BLaER1 (cell line): Measurements from ENCODE around the gene PARP1.

Source experiments
- H3K27ac ChIP-seq: shearing (Covaris generic); formaldehyde crosslinking; 2 replicates; pipeline ENCODE4 v1.8.1; 2022
- H3K27me3 ChIP-seq: shearing (Covaris generic); formaldehyde crosslinking; 2 replicates; pipeline ENCODE4 v1.8.1; 2022
- H3K36me3 ChIP-seq: shearing (Covaris generic); formaldehyde crosslinking; 2 replicates; pipeline ENCODE4 v1.8.1; 2022
- H3K4me1 ChIP-seq: shearing (Covaris generic); formaldehyde crosslinking; 2 replicates; pipeline ENCODE4 v1.8.1; 2022
- H3K4me2 ChIP-seq: shearing (Covaris generic); formaldehyde crosslinking; 2 replicates; pipeline ENCODE4 v1.8.1; 2022
- H3K4me3 ChIP-seq: shearing (Covaris generic); formaldehyde crosslinking; 2 replicates; pipeline ENCODE4 v1.8.1; 2022
- H3K9ac ChIP-seq: shearing (Covaris generic); formaldehyde crosslinking; 2 replicates; pipeline ENCODE4 v1.8.1; 2022
- H3K9me3 ChIP-seq: shearing (Covaris generic); formaldehyde crosslinking; 2 replicates; pipeline ENCODE4 v1.8.1; 2022
- H4K20me1 ChIP-seq: shearing (Covaris generic); formaldehyde crosslinking; 2 replicates; pipeline ENCODE4 v1.8.1; 2022
- Cebpa-rat ChIP-seq: shearing (Covaris generic); IDR thresholded peaks from 2 replicates; pipeline ENCODE4 v1.8.1; 2022

Gene PARP1

GRCh38 chr1:226408285-226409184 is 642 bp upstream of the PARP1 start:
- Histone ChIP-seq H3K36me3 (no peaks in the 10 kb centered on the region), H3K4me1 (peaks cover 28% of the 10 kb centered on the region), H4K20me1 (peaks cover 36% of the 10 kb centered on the region), H3K4me2 (peak overlapping the region; percentile 99), H3K27me3 (no peaks in the 10 kb centered on the region), H3K9me3 (no peaks in the 10 kb centered on the region), H3K27ac (peak overlapping the region; percentile 91), H3K9ac (peak overlapping the region; percentile 88), H3K4me3 (peak overlapping the region; percentile 74)
- peak; percentile 57; the same call in 1 of the 2 replicates for TF ChIP-seq Cebpa-rat

- no peaks in the 10 kb centered on the region for H3K27me3 ChIP-seq
- H3K4me3 ChIP-seq = peak overlapping the region; percentile 74
- peak overlapping the region; percentile 91 for H3K27ac ChIP-seq
- peak overlapping the region; percentile 99 for H3K4me2 ChIP-seq
- peaks cover 50% of the 10 kb centered on the region for H4K20me1 ChIP-seq
- H3K4me1 ChIP-seq = peaks cover 42% of the 10 kb centered on the region
- peak overlapping the region; percentile 88 for H3K9ac ChIP-seq
- TF ChIP-seq Cebpa-rat = no peak
- H3K36me3 ChIP-seq = peaks cover 9% of the 10 kb centered on the region
- H3K9me3 ChIP-seq = no peaks in the 10 kb centered on the region
These were observed 745 bp downstream of the PARP1 start for GRCh38 chr1:226407199-226407496.

GRCh38 chr1:226406401-226406881 is 1.5 kb downstream of the PARP1 start:
- Histone ChIP-seq H3K4me3 (peak overlapping the region; percentile 74), H3K36me3 (peaks cover 16% of the 10 kb centered on the region), H3K27ac (peak overlapping the region; percentile 91), H3K27me3 (no peaks in the 10 kb centered on the region), H3K9me3 (no peaks in the 10 kb centered on the region), H3K4me1 (peaks cover 49% of the 10 kb centered on the region), H3K4me2 (peak overlapping the region; percentile 99), H4K20me1 (peaks cover 57% of the 10 kb centered on the region), H3K9ac (peak overlapping the region; percentile 88)
- no peak for TF ChIP-seq Cebpa-rat

GRCh38 chr1:226405411-226405988 is 2.4 kb downstream of the PARP1 start:
- Histone ChIP-seq H3K27me3 (no peaks in the 10 kb centered on the region), H3K36me3 (peaks cover 25% of the 10 kb centered on the region), H3K4me1 (peaks cover 58% of the 10 kb centered on the region), H3K4me3 (peak overlapping the region; percentile 74), H4K20me1 (peaks cover 66% of the 10 kb centered on the region), H3K9me3 (no peaks in the 10 kb centered on the region), H3K27ac (peak overlapping the region; percentile 91), H3K9ac (peak overlapping the region; percentile 88), H3K4me2 (peak overlapping the region; percentile 99)
- no peak for TF ChIP-seq Cebpa-rat

GRCh38 chr1:226404904-226405222 is 3.0 kb downstream of the PARP1 start:
- H3K36me3 ChIP-seq = peaks cover 31% of the 10 kb centered on the region
- peaks cover 64% of the 10 kb centered on the region for H3K4me1 ChIP-seq
- H3K27ac ChIP-seq = peak overlapping the region; percentile 91
- H3K27me3 ChIP-seq = no peaks in the 10 kb centered on the region
- H3K4me2 ChIP-seq = peak overlapping the region; percentile 99
- TF ChIP-seq Cebpa-rat = no peak
- H3K9ac ChIP-seq = peak overlapping the region; percentile 88
- H3K4me3 ChIP-seq = peak overlapping the region; percentile 74
- H4K20me1 ChIP-seq = peaks cover 72% of the 10 kb centered on the region
- H3K9me3 ChIP-seq = no peaks in the 10 kb centered on the region

GRCh38 chr1:226404063-226404903 is 3.6 kb downstream of the PARP1 start:
- peaks cover 67% of the 10 kb centered on the region for H3K4me1 ChIP-seq
- H3K4me2 ChIP-seq = peak overlapping the region; percentile 99
- H3K36me3 ChIP-seq = peaks cover 37% of the 10 kb centered on the region
- peak overlapping the region; percentile 91 for H3K27ac ChIP-seq
- no peaks in the 10 kb centered on the region for H3K9me3 ChIP-seq
- H3K4me3 ChIP-seq = peak overlapping the region; percentile 74
- TF ChIP-seq Cebpa-rat = no peak
- no peaks in the 10 kb centered on the region for H3K27me3 ChIP-seq
- peaks cover 78% of the 10 kb centered on the region for H4K20me1 ChIP-seq
- H3K9ac ChIP-seq = peak overlapping the region; percentile 88

GRCh38 chr1:226403201-226404034 is 4.5 kb downstream of the PARP1 start:
- Histone ChIP-seq H3K9me3 (no peaks in the 10 kb centered on the region), H3K4me2 (peak overlapping the region; percentile 99), H3K4me1 (peaks cover 68% of the 10 kb centered on the region), H3K27me3 (no peaks in the 10 kb centered on the region), H3K36me3 (peaks cover 46% of the 10 kb centered on the region), H3K4me3 (peak overlapping the region; percentile 74), H3K27ac (peak overlapping the region; percentile 91), H4K20me1 (peaks cover 87% of the 10 kb centered on the region), H3K9ac (peak overlapping the region; percentile 88)
- no peak for TF ChIP-seq Cebpa-rat

GRCh38 chr1:226402739-226403165 is 5.1 kb downstream of the PARP1 start:
- H3K27me3 ChIP-seq = no peaks in the 10 kb centered on the region
- H3K4me2 ChIP-seq = peak overlapping the region; percentile 99
- no peaks in the 10 kb centered on the region for H3K9me3 ChIP-seq
- no peak for TF ChIP-seq Cebpa-rat
- peaks cover 52% of the 10 kb centered on the region for H3K36me3 ChIP-seq
- peak overlapping the region; percentile 74 for H3K4me3 ChIP-seq
- H4K20me1 ChIP-seq = peaks cover 94% of the 10 kb centered on the region
- peak overlapping the region; percentile 88 for H3K9ac ChIP-seq
- peak overlapping the region; percentile 91 for H3K27ac ChIP-seq
- H3K4me1 ChIP-seq = peaks cover 69% of the 10 kb centered on the region
